Uterus (tissue), 4 donors: ENCODE results near the gene TMEM219. TPM values are rescaled to one million over a fixed set of nuclear protein-coding genes. Genes with fewer than 3 reads are reported as not detected.
"Not testable (repeated sequence)": the region's sequence is repeated elsewhere in the genome, so short reads cannot be mapped to it uniquely, and the experiment has no call there.

Source experiments
- DNase-seq, 2 donors: peaks; one replicate each; pipeline ENCODE4 v3.0.0-alpha.2; 2019 to 2020
- H3K27ac ChIP-seq, 2 donors: fragments of 200-600 bp; sonication (generic); 1 replicate in 1 of 2; 2 replicates in 1 of 2; pipeline ENCODE4 v1.5.1; 2016 to 2018
- H3K27me3 ChIP-seq, 2 donors: fragments of 200-600 bp; sonication (generic); one replicate each; pipeline ENCODE4 v1.5.1; 2018 to 2019; ENCODE audit warnings: control low read depth in 1 of 2
- H3K36me3 ChIP-seq, 2 donors: fragments of 200-600 bp; sonication (generic); one replicate each; pipeline ENCODE4 v1.5.1; 2019; ENCODE audit warnings: control low read depth in 1 of 2
- H3K4me1 ChIP-seq, 2 donors: fragments of 200-600 bp; sonication (generic); one replicate each; pipeline ENCODE4 v1.5.1; 2018 to 2019; ENCODE audit warnings: control low read depth in 1 of 2
- H3K4me3 ChIP-seq, 2 donors: fragments of 200-600 bp; sonication (generic); 1 replicate in 1 of 2; 2 replicates in 1 of 2; pipeline ENCODE4 v1.5.1; 2018 to 2019; ENCODE audit warnings: mild to moderate bottlenecking in 1 of 2
- H3K9me3 ChIP-seq, 2 donors: fragments of 200-600 bp; sonication (generic); one replicate each; pipeline ENCODE4 v1.5.1; 2019; ENCODE audit warnings: control low read depth in 1 of 2
- CTCF ChIP-seq, 4 experiments: fragments of 200-600 bp in 2 of 4; fragments of 450-650 bp in 2 of 4; sonication (generic) in 2 of 4; IDR thresholded peaks; one replicate each; pipeline ENCODE4 v1.5.1; 2016 to 2019; ENCODE audit warnings: antibody characterized with exemption in 4 of 4, mild to moderate bottlenecking in 2 of 4, moderate library complexity in 1 of 4
- POLR2A ChIP-seq, 2 donors: fragments of 450-650 bp; IDR thresholded peaks; one replicate each; pipeline ENCODE4 v1.6.1; 2016; ENCODE audit warnings: antibody characterized with exemption in 2 of 2, mild to moderate bottlenecking in 1 of 2, moderate library complexity in 1 of 2
- intact Hi-C: fragments of 100-400 bp; cut with DNase I; formaldehyde crosslinking; loops from one replicate; pipeline ENCODE4 v1.15.1; 2023; ENCODE audit warnings: low total_unique reads
- total RNA-seq, 4 donors: library from RNA; depleted of rRNA in 3 of 4; stranded (reverse); fragments of >200 nt in 3 of 4; gene quantifications; one replicate each; pipeline versions ENCODE4 v1.1.0 to v1.2.4, GENCODE V29; 2014 to 2023
- donor health status: DM: yes; HTN: yes; CAD: no.

The TMEM219 gene
- total RNA-seq, 4 donors from 2014 or later = 38.6 to 82.3 (median 58.5) TPM

DNA sequence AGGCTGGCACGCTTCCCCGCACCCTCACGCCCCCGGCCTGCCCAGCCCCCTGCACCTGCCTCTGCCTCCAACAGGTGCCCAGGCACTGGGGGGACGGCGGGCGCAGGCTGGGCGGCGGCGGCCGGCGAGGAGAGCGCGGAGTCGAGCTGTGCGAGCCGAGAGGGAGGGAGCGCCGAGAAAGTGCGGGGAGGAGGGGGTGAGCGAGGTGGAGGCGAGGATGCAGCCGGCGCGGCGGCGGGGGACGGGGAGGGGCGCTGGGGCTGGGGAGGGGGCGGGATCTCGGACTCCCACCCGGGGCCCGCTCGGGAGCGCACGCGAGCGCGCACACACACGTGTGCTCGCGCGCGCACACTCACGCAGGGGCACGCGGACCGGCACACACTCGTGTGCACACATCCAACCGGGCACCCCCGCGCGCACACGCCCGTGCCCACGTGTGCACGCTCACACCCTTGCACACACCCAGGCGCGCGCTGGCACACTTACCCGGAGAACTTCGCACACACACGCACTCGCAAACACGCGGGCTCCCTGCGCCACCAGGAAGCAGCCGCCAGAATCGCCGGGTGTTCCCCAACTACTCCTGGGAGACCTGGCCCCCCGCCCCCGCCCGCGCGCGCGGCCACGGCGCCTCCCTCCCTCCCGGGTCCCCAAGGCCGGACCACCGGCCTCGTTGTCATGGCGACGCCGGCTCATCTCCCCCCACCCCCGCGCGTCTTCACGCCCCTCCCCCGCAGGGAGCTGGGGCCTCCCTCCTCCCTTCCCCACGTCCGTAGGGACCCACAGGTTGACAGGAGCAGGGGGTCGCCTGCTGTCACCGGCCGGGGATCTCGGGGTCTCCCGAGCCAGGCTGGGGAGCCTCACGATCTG, 49.2 kb downstream of the TMEM219 start, which contains the start of gene DOC2A:
DOC2A (minus strand) TSS at position 184 of the 870 bp plus-strand sequence. CDS start 805 bp downstream, outside the sequence.
- Histone ChIP-seq H3K4me3 (peak within 1 kb of the TSS in 1 of 2 donors; percentile 31), H3K27ac (no peak within 1 kb of the TSS), H3K9me3 (no peaks in the 10 kb centered on the region), H3K27me3 (peaks cover 13 to 24% of the 10 kb centered on the region in 2 donors), H3K36me3 (no peaks in the 10 kb centered on the region), H3K4me1 (peaks cover 0 to 17% of the 10 kb centered on the region in 2 donors)
- no peak for DNase-seq
- TF ChIP-seq CTCF (IDR thresholded peaks at IDR 0.05) (no peak), POLR2A (IDR thresholded peaks at IDR 0.05) (no peak)
- intact Hi-C loops = no loop called here

- Histone ChIP-seq H3K36me3 (no peaks in the 10 kb centered on the region), H3K4me1 (peaks cover 0 to 17% of the 10 kb centered on the region in 2 donors), H3K4me3 (no peak overlapping the region), H3K9me3 (no peaks in the 10 kb centered on the region), H3K27ac (no peak overlapping the region), H3K27me3 (peaks cover 13 to 24% of the 10 kb centered on the region in 2 donors)
- no peak for DNase-seq
- intact Hi-C loops = no loop called here
- TF ChIP-seq CTCF (IDR thresholded peaks at IDR 0.05) (no peak), POLR2A (IDR thresholded peaks at IDR 0.05) (no peak)
These were observed 50.0 kb downstream of the TMEM219 start for GRCh38 chr16:30011714-30012504.

DNA sequence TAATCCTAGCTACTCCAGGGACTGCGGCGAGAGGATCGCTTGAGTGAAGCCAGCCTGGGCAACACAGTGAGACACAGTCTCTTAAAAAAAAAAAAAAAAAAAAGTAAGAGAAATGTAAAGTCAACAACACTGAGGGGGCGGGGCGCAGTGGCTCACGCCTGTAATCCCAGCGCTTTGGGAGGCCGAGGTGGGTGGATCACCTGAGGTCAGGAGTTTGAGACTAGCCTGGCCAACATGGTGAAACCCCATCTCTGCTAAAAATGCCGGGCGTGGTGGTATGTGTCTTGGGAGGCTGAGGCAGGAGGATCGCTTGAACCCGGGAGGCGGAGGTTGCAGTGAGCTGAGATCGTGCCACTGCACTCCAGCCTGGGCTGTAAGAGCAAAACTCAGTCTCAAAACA, 50.7 kb downstream of the TMEM219 start:
- intact Hi-C loops, H3K36me3 ChIP-seq, H3K27ac ChIP-seq, DNase-seq, H3K4me3 ChIP-seq, H3K9me3 ChIP-seq: not testable (repeated sequence)
- H3K27me3 ChIP-seq = peaks cover 13 to 24% of the 10 kb centered on the region in 2 donors
- H3K4me1 ChIP-seq = peaks cover 0 to 17% of the 10 kb centered on the region in 2 donors

DNA sequence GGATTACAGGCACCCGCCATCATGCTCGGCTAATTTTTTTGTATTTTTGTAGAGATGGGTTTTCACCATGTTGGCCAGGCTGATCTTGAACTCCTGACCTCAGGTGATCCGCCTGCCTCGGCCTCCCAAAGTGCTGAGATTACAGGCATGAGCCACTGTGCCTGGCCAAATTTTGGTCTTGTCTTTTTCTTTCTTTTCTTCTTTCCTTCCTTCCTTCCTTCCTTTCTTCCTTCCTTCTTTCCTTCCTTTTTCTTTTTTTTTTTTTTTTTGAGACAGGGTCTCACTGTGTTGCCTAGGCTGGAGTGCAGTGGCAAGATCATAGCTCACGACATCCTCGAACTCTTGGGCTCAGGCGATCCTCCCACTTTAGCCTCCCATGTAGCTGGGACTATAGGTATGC, 53.6 kb downstream of the TMEM219 start:
- Histone ChIP-seq H3K27me3 (peaks cover 3 to 17% of the 10 kb centered on the region in 2 donors), H3K4me1 (peaks cover 0 to 12% of the 10 kb centered on the region in 2 donors)
- intact Hi-C loops, H3K36me3 ChIP-seq, DNase-seq, H3K9me3 ChIP-seq, H3K27ac ChIP-seq, H3K4me3 ChIP-seq: not testable (repeated sequence)

GRCh38 chr16:30016555-30017276, 54.8 kb downstream of the TMEM219 start:
- peaks cover 0 to 5% of the 10 kb centered on the region in 2 donors for H3K27me3 ChIP-seq
- intact Hi-C loops = no loop called here
- no peaks in the 10 kb centered on the region for H3K4me1 ChIP-seq
- H3K4me3 ChIP-seq = no peak overlapping the region
- H3K9me3 ChIP-seq = no peaks in the 10 kb centered on the region
- no peak for DNase-seq
- H3K27ac ChIP-seq = no peak overlapping the region
- TF ChIP-seq POLR2A (IDR thresholded peaks at IDR 0.05) = no peak
- TF ChIP-seq CTCF (IDR thresholded peaks at IDR 0.05) = no peak
- H3K36me3 ChIP-seq = no peaks in the 10 kb centered on the region
